WERI-Rb-1 (cell line): ENCODE measurements around the gene TRIM63.

Experiments
- DNase-seq: peaks from one replicate; pipeline ENCODE4 v3.0.0-alpha.2; 2020
- H3K27ac ChIP-seq: fragments of 250-450 bp; sonication (Bioruptor Pico); 2 replicates; pipeline ENCODE4 v1.5.1; 2020; ENCODE audit warnings: mild to moderate bottlenecking, moderate library complexity
- H3K27me3 ChIP-seq: fragments of 250-450 bp; sonication (Bioruptor Pico); 2 replicates; pipeline ENCODE4 v1.5.1; 2021; ENCODE audit warnings: mild to moderate bottlenecking, low read depth, moderate library complexity; ENCODE audit not compliant: insufficient read depth, severe bottlenecking
- H3K36me3 ChIP-seq: fragments of 250-450 bp; sonication (Bioruptor Pico); 2 replicates; pipeline ENCODE4 v1.5.1; 2020; ENCODE audit warnings: mild to moderate bottlenecking, moderate library complexity
- H3K4me3 ChIP-seq: 2 replicates; pipeline ENCODE4 v1.5.1; 2011; ENCODE audit warnings: low read depth, mild to moderate bottlenecking, control low read depth, low read length
- H3K9me3 ChIP-seq: fragments of 250-450 bp; sonication (Bioruptor Pico); 2 replicates; pipeline ENCODE4 v1.5.1; 2021; ENCODE audit warnings: mild to moderate bottlenecking, moderate library complexity; ENCODE audit not compliant: severe bottlenecking
- CTCF ChIP-seq: IDR thresholded peaks from 2 replicates; pipeline ENCODE4 v1.5.1; 2011; ENCODE audit warnings: low read depth, mild to moderate bottlenecking, control low read depth, inconsistent platforms, low read length

Gene TRIM63

GRCh38 chr1:26010825-26011224 is 56.6 kb downstream of the TRIM63 start:
- no peaks in the 10 kb centered on the region for H3K9me3 ChIP-seq
- H3K36me3 ChIP-seq: no peaks in the 10 kb centered on the region
- DNase-seq: no peak
- no peak overlapping the region for H3K27ac ChIP-seq
- no peaks in the 10 kb centered on the region for H3K27me3 ChIP-seq
- H3K4me3 ChIP-seq: no peak overlapping the region
- TF ChIP-seq CTCF: no peak

DNA sequence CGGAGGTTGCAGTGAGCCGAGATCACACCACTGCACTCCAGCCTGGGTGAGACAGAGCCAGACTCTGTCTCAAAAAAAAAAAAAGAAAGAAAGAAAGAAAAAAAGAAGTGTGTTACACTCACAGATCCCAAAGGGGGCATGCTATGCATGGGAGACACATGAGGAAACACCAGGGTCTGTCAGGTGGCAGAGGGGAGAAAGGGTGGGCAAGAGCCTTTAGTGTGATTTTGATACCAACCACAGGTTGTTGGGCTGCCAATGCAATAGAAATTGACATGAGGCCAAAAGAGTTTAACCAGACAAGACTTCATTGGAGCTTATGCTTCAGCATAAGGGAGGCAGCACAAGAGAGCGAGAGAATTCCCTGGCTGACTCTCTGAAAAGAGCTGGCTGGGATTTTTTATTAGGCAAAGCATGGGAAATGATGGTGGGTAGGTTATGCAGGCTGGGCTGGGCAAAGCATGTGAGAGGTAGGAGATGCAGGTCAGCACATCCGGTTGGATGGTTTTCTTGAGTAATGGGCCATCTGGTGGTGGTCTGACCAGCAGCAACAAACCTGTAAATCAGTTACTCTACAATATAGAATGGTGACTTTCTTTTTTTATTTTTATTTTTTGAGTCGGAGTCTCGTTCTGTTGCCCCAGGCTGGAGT is 57.5 kb downstream of the TRIM63 start:
- Histone ChIP-seq H3K27ac (no peak overlapping the region), H3K27me3 (no peaks in the 10 kb centered on the region), H3K9me3 (no peaks in the 10 kb centered on the region), H3K36me3 (no peaks in the 10 kb centered on the region), H3K4me3 (no peak overlapping the region)
- TF ChIP-seq CTCF: peak; percentile 66
- peak; percentile 66 for DNase-seq

GRCh38 chr1:26006710-26007109 is 60.7 kb downstream of the TRIM63 start:
- no peaks in the 10 kb centered on the region for H3K36me3 ChIP-seq
- TF ChIP-seq CTCF: no peak
- no peaks in the 10 kb centered on the region for H3K27me3 ChIP-seq
- no peak overlapping the region for H3K27ac ChIP-seq
- H3K9me3 ChIP-seq: no peaks in the 10 kb centered on the region
- H3K4me3 ChIP-seq: no peak overlapping the region
- DNase-seq: no peak

- Histone ChIP-seq H3K9me3 (no peaks in the 10 kb centered on the region), H3K27me3 (no peaks in the 10 kb centered on the region), H3K36me3 (no peaks in the 10 kb centered on the region), H3K27ac (no peak overlapping the region), H3K4me3 (no peak overlapping the region)
- TF ChIP-seq CTCF: no peak
- no peak for DNase-seq
Observed at GRCh38 chr1:26005434-26006105, 61.9 kb downstream of the TRIM63 start.

- H3K27me3 ChIP-seq: no peaks in the 10 kb centered on the region
- no peaks in the 10 kb centered on the region for H3K36me3 ChIP-seq
- H3K4me3 ChIP-seq: no peak overlapping the region
- TF ChIP-seq CTCF: no peak
- DNase-seq: no peak
- no peak overlapping the region for H3K27ac ChIP-seq
- H3K9me3 ChIP-seq: no peaks in the 10 kb centered on the region
Observed at GRCh38 chr1:26003756-26004155, 63.7 kb downstream of the TRIM63 start.
